MG63 (cell line): ENCODE data around the gene VSX2. TPM values are rescaled to one million over a fixed set of nuclear protein-coding genes. Genes with fewer than 3 reads are reported as not detected.

Source experiments
- DNase-seq: peaks from one replicate; pipeline ENCODE4 v3.0.0-alpha.2; 2020
- H3K27me3 ChIP-seq: fragments of 250-450 bp; sonication (Bioruptor Pico); 2 replicates; pipeline ENCODE4 v1.5.1; 2020; ENCODE audit warnings: mild to moderate bottlenecking, moderate library complexity
- H3K36me3 ChIP-seq: fragments of 250-450 bp; sonication (Bioruptor Pico); 2 replicates; pipeline ENCODE4 v1.5.1; 2020; ENCODE audit warnings: mild to moderate bottlenecking, moderate library complexity
- H3K4me3 ChIP-seq: fragments of 250-450 bp; sonication (Bioruptor Pico); 2 replicates; pipeline ENCODE4 v1.5.1; 2020; ENCODE audit warnings: mild to moderate bottlenecking, moderate library complexity
- H3K9me3 ChIP-seq: fragments of 250-450 bp; sonication (Bioruptor Pico); 2 replicates; pipeline ENCODE4 v1.5.1; 2020; ENCODE audit warnings: mild to moderate bottlenecking, moderate library complexity
- total RNA-seq: library from RNA; depleted of rRNA; stranded (reverse); fragments of >200 nt; shearing (Covaris generic); gene quantifications from 2 replicates; pipeline ENCODE4 v1.2.3, GENCODE V29; 2014; ENCODE audit warnings: low replicate concordance

VSX2 gene
- total RNA-seq, 1 experiment from 2014 or later = not detected

DNA sequence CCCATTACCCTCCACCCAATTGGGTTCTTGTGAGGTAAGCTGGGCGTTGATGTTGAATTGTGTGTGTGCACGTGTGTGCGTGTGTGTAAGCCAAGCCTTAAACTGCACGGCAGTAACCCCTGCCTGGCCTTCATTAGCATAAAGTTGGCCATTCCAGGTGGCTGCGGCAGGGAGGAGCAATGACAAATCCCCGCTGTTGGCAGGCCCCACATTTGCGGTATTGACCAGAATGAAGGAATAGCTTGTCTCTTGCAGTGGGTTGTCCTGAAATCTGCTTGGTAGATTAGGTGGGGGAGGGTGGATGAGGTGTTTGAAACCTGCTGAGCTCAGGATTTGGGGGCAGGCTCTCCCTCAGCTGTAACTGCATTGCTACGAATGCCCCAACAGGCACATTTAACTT lies 7.3 kb downstream of the VSX2 start:
- Histone ChIP-seq H3K27me3 (peaks cover 22% of the 10 kb centered on the region), H3K9me3 (no peaks in the 10 kb centered on the region)

DNA sequence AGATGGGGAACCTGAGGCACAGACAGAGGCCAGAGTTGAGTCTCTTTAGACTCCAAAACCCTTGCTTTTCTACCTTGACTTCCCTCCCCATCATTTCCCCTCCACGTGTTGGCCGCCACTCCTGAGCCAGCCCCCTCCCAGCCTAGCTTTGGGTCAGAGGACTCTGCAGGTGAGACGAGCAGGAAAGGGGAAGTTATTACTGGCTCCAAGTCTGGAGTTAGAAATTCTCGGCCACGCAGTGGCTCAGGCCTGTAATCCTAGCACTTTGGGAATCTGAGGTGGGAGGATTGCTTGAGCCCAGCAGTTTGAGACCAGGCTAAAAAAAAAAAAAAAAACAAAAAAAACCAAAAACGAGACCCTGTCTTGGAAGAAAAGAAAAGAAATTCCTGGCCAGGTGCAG lies 8.8 kb downstream of the VSX2 start:
- no peak for DNase-seq
- no peaks in the 10 kb centered on the region for H3K9me3 ChIP-seq
- peaks cover 9% of the 10 kb centered on the region for H3K27me3 ChIP-seq
- H3K36me3 ChIP-seq = no peaks in the 10 kb centered on the region
- no peak overlapping the region for H3K4me3 ChIP-seq

More for the DNA sequence above, 7.3 kb downstream of the VSX2 start:
- DNase-seq = no peak
- H3K4me3 ChIP-seq = no peak overlapping the region
- no peaks in the 10 kb centered on the region for H3K36me3 ChIP-seq

DNA sequence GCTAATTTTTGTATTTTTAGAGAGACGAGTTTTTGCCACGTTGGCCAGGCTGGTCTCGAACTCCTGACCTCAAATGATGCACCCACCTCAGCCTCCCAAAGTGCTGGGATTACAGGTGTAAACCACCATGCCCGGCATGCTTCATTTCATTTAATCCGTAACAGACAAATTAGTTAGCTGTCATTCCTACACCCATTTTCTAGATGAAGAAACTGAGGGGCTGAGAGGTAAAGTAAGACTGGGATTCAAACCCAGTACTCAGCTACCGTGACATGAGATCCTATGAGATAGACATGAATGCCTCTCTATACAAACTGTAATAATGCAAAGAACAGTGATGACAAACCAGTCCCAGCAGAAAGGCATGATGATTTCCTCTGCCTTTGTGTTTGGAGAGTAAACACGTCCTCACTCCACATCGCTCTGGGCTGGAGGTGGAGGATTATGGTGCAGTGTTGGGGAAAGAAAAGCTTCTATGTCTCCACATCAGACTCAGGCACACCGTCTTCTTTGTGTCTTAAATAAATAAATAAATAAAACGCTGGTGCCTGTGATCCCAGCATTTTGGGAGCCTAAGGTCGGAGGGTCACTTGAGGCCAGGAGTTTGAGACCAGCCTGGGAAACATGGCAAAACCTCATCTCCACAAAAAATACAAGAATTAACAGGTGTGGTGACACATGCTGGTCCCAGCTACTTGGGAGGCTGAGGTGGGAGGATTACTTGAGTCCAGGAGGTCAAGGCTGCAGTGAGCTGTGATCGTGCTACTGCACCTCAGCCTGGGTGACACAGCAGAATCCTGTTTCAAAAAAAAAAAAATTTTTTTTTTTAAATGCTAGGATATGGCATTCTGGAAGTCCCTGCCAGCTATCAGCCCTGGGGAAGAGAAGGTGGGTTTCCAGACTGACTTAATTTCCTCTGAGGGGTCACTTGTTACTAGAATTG lies 10.5 kb downstream of the VSX2 start:
- no peaks in the 10 kb centered on the region for H3K27me3 ChIP-seq
- H3K9me3 ChIP-seq = no peaks in the 10 kb centered on the region
- H3K4me3 ChIP-seq = no peak overlapping the region
- no peak for DNase-seq
- no peaks in the 10 kb centered on the region for H3K36me3 ChIP-seq

- no peaks in the 10 kb centered on the region for H3K36me3 ChIP-seq
- H3K4me3 ChIP-seq = no peak overlapping the region
- H3K9me3 ChIP-seq = no peaks in the 10 kb centered on the region
- no peaks in the 10 kb centered on the region for H3K27me3 ChIP-seq
- DNase-seq = no peak
These were observed 16.0 kb downstream of the VSX2 start for GRCh38 chr14:74255281-74255680.

DNA sequence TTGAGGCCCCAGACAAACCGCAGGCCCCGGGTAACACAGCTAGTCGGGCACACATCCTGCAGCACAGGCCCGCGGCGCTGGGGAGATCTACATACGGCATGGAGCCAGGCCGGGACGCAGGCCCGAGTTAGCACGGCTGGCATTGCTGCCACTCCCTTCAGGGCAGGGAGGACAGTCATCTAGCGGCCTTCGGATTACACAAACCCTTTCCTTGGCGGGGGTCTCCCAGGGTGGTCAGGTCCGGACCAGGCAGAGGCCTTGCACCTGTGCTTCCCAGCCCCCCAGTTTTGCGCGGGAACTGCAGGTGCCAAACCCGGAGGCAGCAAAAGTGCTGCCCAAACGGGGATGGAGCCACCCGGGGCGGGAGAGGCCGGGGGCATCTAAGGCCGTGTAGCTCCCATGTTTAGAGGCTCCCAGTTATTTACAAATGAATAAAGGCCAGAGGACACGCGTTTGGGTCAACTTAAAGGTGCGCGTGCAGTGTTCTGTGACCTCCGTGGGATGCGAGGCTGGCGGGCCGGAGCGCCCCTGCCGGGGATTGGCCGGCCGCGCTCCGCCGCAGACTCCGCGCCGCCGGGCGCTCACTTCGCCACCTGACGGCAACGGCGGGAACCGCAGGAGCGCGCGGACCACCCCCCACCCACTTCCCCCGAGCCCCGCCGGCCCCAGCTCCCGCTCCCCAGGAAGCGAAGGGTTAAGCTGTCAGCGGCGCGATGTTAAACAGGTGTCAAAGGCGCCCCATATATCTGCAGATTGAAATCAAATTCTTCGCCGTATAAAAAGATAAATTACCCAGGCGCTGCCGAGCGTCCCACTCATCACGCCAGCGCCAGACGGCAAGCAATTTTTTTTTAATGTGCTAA lies 18.1 kb downstream of the VSX2 start:
- peak; percentile 38 for DNase-seq
- Histone ChIP-seq H3K4me3 (peak overlapping the region; percentile 43), H3K9me3 (no peaks in the 10 kb centered on the region), H3K27me3 (no peaks in the 10 kb centered on the region), H3K36me3 (no peaks in the 10 kb centered on the region)

GRCh38 chr14:74257941-74258763 lies 18.9 kb downstream of the VSX2 start:
- H3K27me3 ChIP-seq = no peaks in the 10 kb centered on the region
- no peaks in the 10 kb centered on the region for H3K9me3 ChIP-seq
- no peaks in the 10 kb centered on the region for H3K36me3 ChIP-seq
- no peak for DNase-seq
- peak overlapping the region; percentile 43 for H3K4me3 ChIP-seq

DNA sequence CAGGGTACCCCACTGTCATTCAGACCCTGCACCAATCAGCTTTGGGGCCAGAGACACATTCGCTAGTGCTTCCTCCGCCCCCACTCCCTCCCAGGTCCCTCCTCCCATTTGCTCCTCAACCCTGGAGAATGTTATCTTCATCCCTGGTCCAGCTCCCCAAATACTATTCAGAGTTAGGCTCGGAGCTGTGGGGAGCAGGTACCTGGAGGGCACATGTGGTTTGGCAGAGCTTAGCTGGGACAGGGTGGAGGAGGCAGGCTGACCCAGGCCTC lies 19.5 kb downstream of the VSX2 start:
- no peak overlapping the region for H3K4me3 ChIP-seq
- H3K36me3 ChIP-seq = no peaks in the 10 kb centered on the region
- H3K27me3 ChIP-seq = no peaks in the 10 kb centered on the region
- no peaks in the 10 kb centered on the region for H3K9me3 ChIP-seq
- no peak for DNase-seq

GRCh38 chr14:74259513-74259912 lies 20.3 kb downstream of the VSX2 start:
- no peak overlapping the region for H3K4me3 ChIP-seq
- no peaks in the 10 kb centered on the region for H3K27me3 ChIP-seq
- no peak for DNase-seq
- no peaks in the 10 kb centered on the region for H3K36me3 ChIP-seq
- H3K9me3 ChIP-seq = no peaks in the 10 kb centered on the region

DNA sequence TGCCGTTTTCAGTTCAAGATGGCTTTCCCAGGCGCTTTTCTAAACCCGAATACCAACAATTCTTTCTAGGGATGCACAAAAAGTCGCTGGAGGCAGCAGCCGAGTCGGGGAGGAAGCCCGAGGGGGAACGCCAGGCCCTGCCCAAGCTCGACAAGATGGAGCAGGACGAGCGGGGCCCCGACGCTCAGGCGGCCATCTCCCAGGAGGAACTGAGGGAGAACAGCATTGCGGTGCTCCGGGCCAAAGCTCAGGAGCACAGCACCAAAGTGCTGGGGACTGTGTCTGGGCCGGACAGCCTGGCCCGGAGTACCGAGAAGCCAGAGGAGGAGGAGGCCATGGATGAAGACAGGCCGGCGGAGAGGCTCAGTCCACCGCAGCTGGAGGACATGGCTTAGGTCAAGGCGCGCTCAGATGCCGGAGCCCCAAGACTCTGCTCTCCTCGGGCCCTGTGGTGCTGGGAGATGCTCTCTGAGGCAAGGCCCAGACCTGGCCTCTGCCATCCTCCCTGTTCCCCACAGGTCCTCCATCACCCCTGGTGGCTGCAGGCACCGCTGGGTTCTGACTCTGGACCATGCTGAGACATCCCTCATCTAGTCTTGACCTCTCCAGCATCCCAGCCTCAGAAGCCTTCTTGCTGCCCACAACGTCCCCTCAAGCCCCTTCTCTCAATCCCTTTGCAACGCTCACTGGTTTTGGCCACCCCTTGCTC lies 21.4 kb downstream of the VSX2 start:
- Histone ChIP-seq H3K27me3 (no peaks in the 10 kb centered on the region), H3K4me3 (no peak overlapping the region), H3K36me3 (no peaks in the 10 kb centered on the region), H3K9me3 (no peaks in the 10 kb centered on the region)
- no peak for DNase-seq

GRCh38 chr14:74261288-74261687 lies 22.0 kb downstream of the VSX2 start:
- Histone ChIP-seq H3K27me3 (no peaks in the 10 kb centered on the region), H3K36me3 (no peaks in the 10 kb centered on the region), H3K4me3 (no peak overlapping the region), H3K9me3 (no peaks in the 10 kb centered on the region)
- DNase-seq = no peak

DNA sequence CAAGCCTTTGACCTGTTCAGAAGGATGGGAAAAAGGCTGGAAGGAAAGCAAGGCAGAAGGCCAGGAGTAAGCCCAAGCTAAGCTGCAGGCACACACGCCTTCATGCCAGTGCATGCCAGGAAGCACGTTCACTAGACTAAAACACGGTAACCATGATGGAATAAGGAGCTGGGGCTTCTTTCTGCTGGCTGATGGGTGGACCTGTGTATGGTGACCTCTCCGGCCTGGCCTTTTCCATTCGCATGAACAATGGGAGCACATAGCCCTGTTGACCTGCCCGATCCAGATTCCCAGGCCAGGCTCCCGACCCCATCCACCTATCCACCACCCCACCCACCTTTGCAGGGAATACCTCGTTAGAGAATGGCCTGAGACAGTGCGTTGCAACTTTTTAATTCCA lies 22.8 kb downstream of the VSX2 start:
- no peak for DNase-seq
- Histone ChIP-seq H3K4me3 (no peak overlapping the region), H3K36me3 (no peaks in the 10 kb centered on the region), H3K9me3 (no peaks in the 10 kb centered on the region), H3K27me3 (no peaks in the 10 kb centered on the region)

DNA sequence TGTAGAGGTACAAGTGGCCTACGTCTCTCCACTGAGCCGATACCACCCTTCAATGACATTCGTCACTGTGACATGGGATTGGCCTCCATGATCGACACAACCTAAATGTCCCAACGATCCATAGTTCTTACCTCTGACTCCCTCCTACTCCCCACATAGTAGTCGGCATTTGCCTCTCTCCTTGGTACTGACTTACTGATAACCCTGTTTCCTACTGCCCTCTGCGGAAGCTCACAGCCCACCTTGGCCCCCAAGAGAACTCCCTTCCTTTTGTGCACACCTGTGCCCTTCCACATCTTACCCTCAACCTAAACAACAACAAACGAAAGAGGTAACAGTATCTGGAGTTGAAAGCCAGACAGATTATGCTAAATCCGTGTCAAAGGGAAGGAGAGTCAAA lies 23.9 kb downstream of the VSX2 start:
- no peak overlapping the region for H3K4me3 ChIP-seq
- H3K36me3 ChIP-seq = no peaks in the 10 kb centered on the region
- no peaks in the 10 kb centered on the region for H3K27me3 ChIP-seq
- no peak for DNase-seq
- no peaks in the 10 kb centered on the region for H3K9me3 ChIP-seq

- no peaks in the 10 kb centered on the region for H3K9me3 ChIP-seq
- H3K4me3 ChIP-seq = no peak overlapping the region
- DNase-seq = no peak
- no peaks in the 10 kb centered on the region for H3K27me3 ChIP-seq
- no peaks in the 10 kb centered on the region for H3K36me3 ChIP-seq
These were observed 24.7 kb downstream of the VSX2 start for GRCh38 chr14:74263921-74264320.

DNA sequence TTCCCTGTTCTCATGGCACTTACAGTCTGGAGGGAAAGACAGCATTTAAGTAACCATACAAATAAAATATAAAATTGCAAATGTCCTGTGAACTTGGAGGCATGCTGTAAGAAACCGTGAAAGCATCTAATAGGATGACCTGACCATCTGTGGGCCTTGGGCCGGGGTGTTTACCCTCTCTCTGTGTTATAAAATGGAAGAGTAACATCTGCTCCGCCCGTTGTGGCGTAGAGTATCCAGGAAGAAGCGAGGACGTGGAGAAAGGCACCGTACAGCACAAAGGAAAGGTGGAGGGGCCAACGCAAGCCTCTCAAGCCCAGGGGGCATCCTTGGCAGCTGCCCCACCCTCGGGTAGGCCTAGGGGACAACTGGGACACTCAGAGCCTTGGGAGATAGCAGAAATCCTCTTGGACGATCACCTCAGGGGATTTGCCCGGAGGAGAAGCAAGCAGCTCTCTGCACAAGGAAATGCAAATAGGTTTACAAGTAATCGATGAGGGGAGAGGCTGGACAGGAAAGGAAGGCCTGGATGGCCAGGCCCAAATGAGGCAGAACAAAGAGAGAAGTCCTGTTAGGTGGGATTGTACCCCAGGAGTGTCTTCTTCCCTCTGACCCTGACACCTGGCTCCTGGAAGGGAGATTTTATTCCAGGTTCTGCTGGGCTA lies 26.2 kb downstream of the VSX2 start:
- no peaks in the 10 kb centered on the region for H3K36me3 ChIP-seq
- H3K4me3 ChIP-seq = no peak overlapping the region
- no peak for DNase-seq

GRCh38 chr14:74267588-74267987 lies 28.3 kb downstream of the VSX2 start:
- no peaks in the 10 kb centered on the region for H3K27me3 ChIP-seq
- DNase-seq = peak; percentile 35
- no peaks in the 10 kb centered on the region for H3K9me3 ChIP-seq
- no peaks in the 10 kb centered on the region for H3K36me3 ChIP-seq
- H3K4me3 ChIP-seq = no peak overlapping the region

More for the DNA sequence above, 26.2 kb downstream of the VSX2 start:
- Histone ChIP-seq H3K9me3 (no peaks in the 10 kb centered on the region), H3K27me3 (no peaks in the 10 kb centered on the region)
